Upper lobe of left lung (tissue), 4 donors: ENCODE data around the gene OAT.
"Not testable (repeated sequence)": the region's sequence is repeated elsewhere in the genome, so short reads cannot be mapped to it uniquely, and the experiment has no call there.

ENCODE experiments used
- CTCF ChIP-seq, 6 experiments: fragments of 450-650 bp in 4 of 6; fragments of 200-600 bp in 2 of 6; sonication (generic) in 2 of 6; IDR thresholded peaks; one replicate each; pipeline ENCODE4 v1.5.1; 2016 to 2019; ENCODE audit warnings: antibody characterized with exemption in 6 of 6
- POLR2A ChIP-seq, 4 donors: fragments of 450-650 bp; IDR thresholded peaks; one replicate each; pipeline ENCODE4 v1.5.1; 2016 to 2017; ENCODE audit warnings: antibody characterized with exemption in 4 of 4, mild to moderate bottlenecking in 2 of 4
- POLR2AphosphoS5 ChIP-seq, 2 donors: sonication (generic); formaldehyde crosslinking; IDR thresholded peaks; one replicate each; pipeline ENCODE4 v1.5.1; 2017; ENCODE audit warnings: antibody characterized with exemption in 2 of 2

GRCh38 chr10:124435683-124436082, 17.0 kb upstream of the OAT start:
- TF ChIP-seq CTCF, POLR2A, POLR2AphosphoS5 (IDR thresholded peaks at IDR 0.05): not testable (repeated sequence)
